Measurements from ENCODE around the gene NXPE3. TPM values are rescaled to one million over a fixed set of nuclear protein-coding genes. Genes with fewer than 3 reads are reported as not detected.
A peak's percentile ranks its signal among the peaks of the same experiment; 100 is the strongest.

The NXPE3 gene
- total and polyA plus RNA-seq, 2 of the 8 experiments (the other 6 are each of a cell fraction or from before 2014, with no cell fraction given) = 10.9 to 22.7 TPM

- TF ChIP-seq TEAD4 (IDR thresholded peaks at IDR 0.05; ENCODE audit: low read depth, low read length) = 0 out of 2 replicates have a peak, but pooled peaks have one; percentile 4
- peak in 1 of 2 experiments; percentile 72; a peak in 1 of 3 replicates for TF ChIP-seq POLR2A (IDR thresholded peaks at IDR 0.05; ENCODE audit: control extremely low read depth in 1 of 2, low read depth in 2 of 2, low read length in 2 of 2)
- peak; percentile 45; the same call in 1 of the 2 replicates for TF ChIP-seq TAF1 (IDR thresholded peaks at IDR 0.05; ENCODE audit: low read depth, low read length)
These were observed 70.8 kb downstream of the NXPE3 start (continued) for GRCh38 chr3:101849714-101850245.
